ENCODE measurements around the gene VSTM2L. TPM values are rescaled to one million over a fixed set of nuclear protein-coding genes. Genes with fewer than 3 reads are reported as not detected.

The VSTM2L gene
- total RNA-seq, 3 donors from 2014 or later (not counting 1 experiment from before 2014, with no cell fraction given): 0.18 TPM; not detected in 2

DNA sequence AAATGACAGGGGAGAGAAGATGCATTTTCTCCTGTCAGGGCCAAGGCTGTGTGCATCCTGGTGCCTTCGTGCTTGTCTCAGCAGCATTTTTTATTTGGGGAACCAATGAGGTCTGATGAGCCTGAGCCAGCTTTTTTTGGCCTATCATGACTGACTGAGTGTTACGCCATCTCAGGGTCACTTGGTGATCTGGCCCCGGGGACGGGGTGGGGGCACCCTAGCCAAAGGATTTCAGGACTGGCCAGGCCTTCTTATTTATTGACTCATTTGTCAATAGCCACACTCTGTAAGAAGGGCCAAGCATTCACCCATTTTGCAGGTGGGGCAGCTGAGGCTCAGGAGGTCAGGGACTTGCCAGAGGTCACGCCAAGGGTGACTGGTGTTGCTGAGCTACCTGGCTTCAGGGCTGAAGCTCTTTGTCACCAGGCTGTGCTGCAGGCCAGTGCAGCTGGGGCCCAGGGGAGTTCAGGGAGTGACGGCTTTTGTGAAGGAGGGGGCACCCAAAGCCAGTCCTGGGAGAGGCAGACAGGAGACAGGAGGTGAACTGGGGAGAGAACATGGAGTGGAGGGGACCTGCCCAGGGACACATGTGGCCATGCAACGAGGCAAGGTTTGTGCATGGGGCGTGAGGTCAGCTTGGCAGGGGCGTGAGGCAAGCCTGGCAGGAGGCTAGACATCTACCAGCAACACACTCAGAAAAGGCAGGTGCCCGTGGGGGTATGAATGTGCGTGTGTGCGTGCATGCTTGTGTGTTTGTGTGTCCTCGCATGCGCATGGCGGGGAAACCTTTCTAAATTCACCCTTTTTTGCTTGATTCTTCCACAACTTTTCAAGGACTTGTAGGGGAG is 31.1 kb downstream of the VSTM2L start:
- H3K4me3 Mint-ChIP-seq: no peak overlapping the region
- WGBS (ENCODE audit: insufficient coverage): 86% methylated on average over 15 of the region's 15 CpGs
- Histone ChIP-seq H3K36me3 (ENCODE audit: control insufficient read depth, insufficient read depth, low read length) (no peaks in the 10 kb centered on the region), H3K9me3 (ENCODE audit: control insufficient read depth, insufficient read depth, low read length) (no peaks in the 10 kb centered on the region), H3K4me3 (ENCODE audit: low read length) (no peak overlapping the region), H3K27me3 (ENCODE audit: control insufficient read depth, insufficient read depth, low read length) (no peaks in the 10 kb centered on the region), H3K27ac (ENCODE audit: low read length) (no peak overlapping the region), H3K4me1 (ENCODE audit: control insufficient read depth, insufficient read depth, low read length) (no peaks in the 10 kb centered on the region)
- intact Hi-C loops (cut with micrococcal nuclease): no loop called here
- DNase-seq: no peak
- no peak for ATAC-seq
- H3K27me3 Mint-ChIP-seq (ENCODE audit: low read depth in 2 of 2): peaks cover 0 to 10% of the 10 kb centered on the region in 2 donors
- no peak overlapping the region for H3K27ac Mint-ChIP-seq
- no peaks in the 10 kb centered on the region for H3K4me1 Mint-ChIP-seq
- H3K9me3 Mint-ChIP-seq: no peaks in the 10 kb centered on the region
- no peaks in the 10 kb centered on the region for H3K36me3 Mint-ChIP-seq
- TF ChIP-seq, protein P1, sequence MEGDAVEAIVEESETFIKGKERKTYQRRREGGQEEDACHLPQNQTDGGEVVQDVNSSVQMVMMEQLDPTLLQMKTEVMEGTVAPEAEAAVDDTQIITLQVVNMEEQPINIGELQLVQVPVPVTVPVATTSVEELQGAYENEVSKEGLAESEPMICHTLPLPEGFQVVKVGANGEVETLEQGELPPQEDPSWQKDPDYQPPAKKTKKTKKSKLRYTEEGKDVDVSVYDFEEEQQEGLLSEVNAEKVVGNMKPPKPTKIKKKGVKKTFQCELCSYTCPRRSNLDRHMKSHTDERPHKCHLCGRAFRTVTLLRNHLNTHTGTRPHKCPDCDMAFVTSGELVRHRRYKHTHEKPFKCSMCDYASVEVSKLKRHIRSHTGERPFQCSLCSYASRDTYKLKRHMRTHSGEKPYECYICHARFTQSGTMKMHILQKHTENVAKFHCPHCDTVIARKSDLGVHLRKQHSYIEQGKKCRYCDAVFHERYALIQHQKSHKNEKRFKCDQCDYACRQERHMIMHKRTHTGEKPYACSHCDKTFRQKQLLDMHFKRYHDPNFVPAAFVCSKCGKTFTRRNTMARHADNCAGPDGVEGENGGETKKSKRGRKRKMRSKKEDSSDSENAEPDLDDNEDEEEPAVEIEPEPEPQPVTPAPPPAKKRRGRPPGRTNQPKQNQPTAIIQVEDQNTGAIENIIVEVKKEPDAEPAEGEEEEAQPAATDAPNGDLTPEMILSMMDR (IDR thresholded peaks at IDR 0.05): no peak

DNA sequence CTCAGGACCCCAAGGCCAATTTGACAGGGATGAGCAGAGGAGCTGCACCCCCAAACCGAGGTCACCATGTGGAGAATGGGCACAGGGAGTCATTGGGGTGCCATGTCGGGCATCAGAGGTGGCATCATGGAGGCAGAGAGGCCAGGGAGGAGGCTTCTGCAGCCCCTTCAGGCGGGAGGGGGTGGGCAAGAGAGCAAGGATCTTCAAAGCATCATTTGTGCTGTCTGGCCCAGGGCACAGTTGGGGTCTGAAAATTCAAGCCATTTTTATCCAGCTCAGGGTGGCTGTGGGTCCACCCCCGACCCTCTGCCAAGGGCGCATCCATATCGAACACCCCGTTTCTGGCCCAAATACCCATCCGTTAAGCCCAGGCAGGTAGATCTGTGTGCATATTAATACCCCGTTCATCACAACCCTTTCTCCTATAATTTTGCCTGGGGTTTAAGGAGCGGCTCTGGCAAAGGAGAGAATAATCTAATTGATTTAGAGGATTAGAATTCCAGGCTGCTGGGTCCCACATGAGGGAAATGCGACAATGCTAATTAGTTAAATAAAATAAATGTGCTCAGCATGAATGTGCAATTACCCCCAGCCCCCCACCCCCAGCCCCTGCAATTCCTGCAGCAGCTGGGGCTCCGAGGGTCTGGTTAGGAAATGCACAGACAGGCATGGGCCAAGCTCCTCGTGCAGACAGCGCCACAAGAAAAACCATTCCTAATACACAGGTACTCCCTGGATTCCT is 31.9 kb downstream of the VSTM2L start:
- H3K36me3 Mint-ChIP-seq: no peaks in the 10 kb centered on the region
- H3K4me3 Mint-ChIP-seq: no peak overlapping the region
- no peaks in the 10 kb centered on the region for H3K27me3 ChIP-seq (ENCODE audit: control insufficient read depth, insufficient read depth, low read length)
- TF ChIP-seq, protein P1 (IDR thresholded peaks at IDR 0.05): no peak
- H3K4me1 Mint-ChIP-seq: no peaks in the 10 kb centered on the region
- WGBS (ENCODE audit: insufficient coverage): 91% methylated on average over 11 of the region's 14 CpGs
- H3K4me1 ChIP-seq (ENCODE audit: control insufficient read depth, insufficient read depth, low read length): no peaks in the 10 kb centered on the region
- intact Hi-C loops (cut with micrococcal nuclease): no loop called here
- peaks cover 0 to 6% of the 10 kb centered on the region in 2 donors for H3K27me3 Mint-ChIP-seq (ENCODE audit: low read depth in 2 of 2)
- H3K9me3 ChIP-seq (ENCODE audit: control insufficient read depth, insufficient read depth, low read length): no peaks in the 10 kb centered on the region
- H3K9me3 Mint-ChIP-seq: no peaks in the 10 kb centered on the region
- ATAC-seq: no peak
- DNase-seq: no peak
- no peaks in the 10 kb centered on the region for H3K36me3 ChIP-seq (ENCODE audit: control insufficient read depth, insufficient read depth, low read length)
- H3K27ac Mint-ChIP-seq: no peak overlapping the region
- H3K4me3 ChIP-seq (ENCODE audit: low read length): no peak overlapping the region
- no peak overlapping the region for H3K27ac ChIP-seq (ENCODE audit: low read length)

GRCh38 chr20:37935435-37935834 is 32.5 kb downstream of the VSTM2L start:
- TF ChIP-seq, protein P1 (IDR thresholded peaks at IDR 0.05): no peak
- H3K4me1 ChIP-seq (ENCODE audit: control insufficient read depth, insufficient read depth, low read length): no peaks in the 10 kb centered on the region
- H3K36me3 ChIP-seq (ENCODE audit: control insufficient read depth, insufficient read depth, low read length): no peaks in the 10 kb centered on the region
- no peaks in the 10 kb centered on the region for H3K27me3 ChIP-seq (ENCODE audit: control insufficient read depth, insufficient read depth, low read length)
- Mint-ChIP-seq H3K9me3 (no peaks in the 10 kb centered on the region), H3K4me1 (no peaks in the 10 kb centered on the region), H3K27ac (no peak overlapping the region), H3K36me3 (no peaks in the 10 kb centered on the region), H3K27me3 (ENCODE audit: low read depth in 2 of 2) (peaks cover 0 to 6% of the 10 kb centered on the region in 2 donors), H3K4me3 (no peak overlapping the region)
- DNase-seq: no peak
- no peak for ATAC-seq
- 69% methylated on average over 7 of the region's 7 CpGs for WGBS (ENCODE audit: insufficient coverage)
- H3K27ac ChIP-seq (ENCODE audit: low read length): no peak overlapping the region
- H3K4me3 ChIP-seq (ENCODE audit: low read length): no peak overlapping the region
- no peaks in the 10 kb centered on the region for H3K9me3 ChIP-seq (ENCODE audit: control insufficient read depth, insufficient read depth, low read length)
- intact Hi-C loops (cut with micrococcal nuclease): no loop called here
